AG08395 (cell line): ENCODE measurements around the gene FKBP4.
A peak's percentile ranks its signal among the peaks of the same experiment; 100 is the strongest.

Source experiments
- DNase-seq: peaks from one replicate; pipeline ENCODE4 v3.0.0; 2012; ENCODE audit warnings: mixed read lengths, low spot score

FKBP4 gene

GRCh38 chr12:2853626-2854025, 58.9 kb downstream of the FKBP4 start:
- peak; percentile 96 for DNase-seq
